AG04450 (cell line): ENCODE results near the gene MEIOB. TPM values are rescaled to one million over a fixed set of nuclear protein-coding genes. Genes with fewer than 3 reads are reported as not detected.

Source experiments
- CTCF ChIA-PET: fragments of 300-600, 350-600 bp; formaldehyde crosslinking; extraction: SDS; loops from one replicate; lab custom pipeline; 2022; ENCODE audit warnings: antibody characterized with exemption, inconsistent platforms; lab: Charles Lee
- POLR2A ChIA-PET: fragments of 350-600 bp; formaldehyde crosslinking; extraction: SDS; loops from one replicate; lab custom pipeline; 2021; ENCODE audit warnings: antibody characterized with exemption, inconsistent platforms; lab: Yijun Ruan, JAX
- DNase-seq: peaks from one replicate; pipeline ENCODE4 v3.0.0-alpha.2; 2011; ENCODE audit warnings: low read depth, low spot score
- H3K27ac ChIP-seq: one replicate; pipeline ENCODE4 v1.5.1; 2012; ENCODE audit warnings: low read depth, low read length, control low read depth
- H3K27me3 ChIP-seq: one replicate; pipeline ENCODE4 v1.6.0; 2012; ENCODE audit warnings: low read length; ENCODE audit not compliant: control insufficient read depth, insufficient read depth
- H3K4me3 ChIP-seq: 2 replicates; pipeline ENCODE4 v1.5.1; 2011; ENCODE audit warnings: mild to moderate bottlenecking, low read depth, low read length, control low read depth
- H3K9me3 ChIP-seq: 2 replicates; pipeline ENCODE4 v1.5.1; 2012; ENCODE audit warnings: low read length; ENCODE audit not compliant: control insufficient read depth, insufficient read depth
- CTCF ChIP-seq: IDR thresholded peaks from 2 replicates; pipeline ENCODE4 v1.5.1; 2011; ENCODE audit warnings: low read depth, low read length, control low read depth, inconsistent platforms
- polyA plus RNA-seq: library from polyadenylated mRNA; depleted of rRNA; stranded (reverse); fragments of >200 nt; gene quantifications from 2 replicates; pipeline ENCODE4 v1.2.3, GENCODE V29; 2011

MEIOB gene
- polyA plus RNA-seq, 1 experiment: 0.04 TPM

GRCh38 chr16:1788095-1788707 is 83.8 kb downstream of the MEIOB start:
- Histone ChIP-seq H3K4me3 (no peak overlapping the region), H3K27me3 (no peaks in the 10 kb centered on the region), H3K27ac (no peak overlapping the region), H3K9me3 (no peaks in the 10 kb centered on the region; the same call in 1 of the 2 replicates)
- ChIA-PET POLR2A (no interaction called here), CTCF (no interaction called here)
- no peak for TF ChIP-seq CTCF
- no peak for DNase-seq

GRCh38 chr16:1787322-1788094 is 84.5 kb downstream of the MEIOB start:
- ChIA-PET POLR2A (no interaction called here), CTCF (no interaction called here)
- H3K9me3 ChIP-seq: no peaks in the 10 kb centered on the region; the same call in 1 of the 2 replicates

GRCh38 chr16:1787056-1787321 is 85.0 kb downstream of the MEIOB start:
- CTCF ChIA-PET: no interaction called here
- DNase-seq: no peak

More at GRCh38 chr16:1787322-1788094, 84.5 kb downstream of the MEIOB start:
- no peak overlapping the region for H3K4me3 ChIP-seq
- H3K27me3 ChIP-seq: no peaks in the 10 kb centered on the region
- DNase-seq: no peak
- H3K27ac ChIP-seq: no peak overlapping the region
- TF ChIP-seq CTCF: no peak

GRCh38 chr16:1786242-1787055 is 85.5 kb downstream of the MEIOB start:
- H3K9me3 ChIP-seq: no peaks in the 10 kb centered on the region; the same call in 1 of the 2 replicates
- TF ChIP-seq CTCF: no peak
- H3K27ac ChIP-seq: no peak overlapping the region
- POLR2A ChIA-PET: no interaction called here
- no peak for DNase-seq
- CTCF ChIA-PET: no interaction called here
- H3K4me3 ChIP-seq: no peak overlapping the region
- H3K27me3 ChIP-seq: no peaks in the 10 kb centered on the region

More at GRCh38 chr16:1787056-1787321, 85.0 kb downstream of the MEIOB start:
- Histone ChIP-seq H3K27ac (no peak overlapping the region), H3K4me3 (no peak overlapping the region), H3K27me3 (no peaks in the 10 kb centered on the region), H3K9me3 (no peaks in the 10 kb centered on the region; the same call in 1 of the 2 replicates)
- POLR2A ChIA-PET: no interaction called here
- TF ChIP-seq CTCF: no peak

- POLR2A ChIA-PET: no interaction called here
- Histone ChIP-seq H3K27ac (no peak overlapping the region), H3K27me3 (no peaks in the 10 kb centered on the region), H3K9me3 (no peaks in the 10 kb centered on the region; the same call in 1 of the 2 replicates), H3K4me3 (no peak overlapping the region)
- DNase-seq: no peak
- CTCF ChIA-PET: no interaction called here
- TF ChIP-seq CTCF: no peak
Observed at GRCh38 chr16:1785846-1786170, 86.2 kb downstream of the MEIOB start.
